SU-DHL-6 (cell line): ENCODE measurements around the gene STRA6.

Experiments used
- H2AFZ ChIP-seq: fragments of 200-600 bp; sonication (generic); 2 replicates; pipeline ENCODE4 v1.6.1; 2014; ENCODE audit warnings: low read depth, mild to moderate bottlenecking, moderate library complexity, mixed read lengths, antibody characterized with exemption, low read length; ENCODE audit not compliant: severe bottlenecking
- H3F3A ChIP-seq: fragments of 200-600 bp; shearing (Covaris generic); 2 replicates; pipeline ENCODE4 v1.6.0; 2016; ENCODE audit warnings: antibody characterized with exemption, mild to moderate bottlenecking; ENCODE audit not compliant: insufficient read depth
- H3K27ac ChIP-seq: fragments of 200-600 bp; sonication (generic); 2 replicates; pipeline ENCODE4 v1.5.1; 2016; ENCODE audit warnings: low read depth, mild to moderate bottlenecking, low read length, moderate library complexity, mixed read lengths
- H3K27me3 ChIP-seq: fragments of 200-600 bp; sonication (generic), shearing (Covaris generic); 2 replicates; pipeline ENCODE4 v1.6.0; 2014; ENCODE audit warnings: mild to moderate bottlenecking, low read length
- H3K36me3 ChIP-seq: fragments of 200-600 bp; sonication (generic); 2 replicates; pipeline ENCODE4 v1.6.1; 2014; ENCODE audit warnings: mild to moderate bottlenecking, low read length, mixed read lengths
- H3K4me2 ChIP-seq: fragments of 300-600, 200-600 bp; shearing (Covaris generic), sonication (generic); 2 replicates; pipeline ENCODE4 v1.6.0; 2014; ENCODE audit warnings: low read length, low read depth, mild to moderate bottlenecking; ENCODE audit not compliant: poor library complexity, severe bottlenecking
- H3K4me3 ChIP-seq: fragments of 200-600 bp; sonication (generic); 2 replicates; pipeline ENCODE4 v1.5.1; 2014; ENCODE audit warnings: antibody characterized with exemption, low read length, mild to moderate bottlenecking, mixed read lengths; ENCODE audit not compliant: insufficient read depth, poor library complexity, severe bottlenecking
- H3K79me2 ChIP-seq: fragments of 200-600 bp; sonication (generic); 2 replicates; pipeline ENCODE4 v1.6.1; 2014; ENCODE audit warnings: mild to moderate bottlenecking, low read length, moderate library complexity; ENCODE audit not compliant: insufficient read depth
- H3K9ac ChIP-seq: fragments of 200-600 bp; sonication (generic); 2 replicates; pipeline ENCODE4 v1.7.0; 2014; ENCODE audit warnings: mild to moderate bottlenecking, low read length
- H3K9me2 ChIP-seq: fragments of 200-600 bp; sonication (generic); replicated peaks from 2 replicates; pipeline ENCODE4 v1.6.1; 2014; ENCODE audit warnings: low read length; ENCODE audit not compliant: insufficient read depth
- H3K9me3 ChIP-seq: fragments of 200-600 bp; sonication (generic); 2 replicates; pipeline ENCODE4 v1.6.1; 2014; ENCODE audit warnings: low read length, mixed read lengths; ENCODE audit not compliant: insufficient read depth
- H4K20me1 ChIP-seq: fragments of 200-600 bp; sonication (generic); 2 replicates; pipeline ENCODE4 v1.6.1; 2014; ENCODE audit warnings: low read depth, mild to moderate bottlenecking, antibody characterized with exemption, low read length, moderate library complexity, mixed read lengths
- EZH2phosphoT487 ChIP-seq: fragments of 200-600 bp; sonication (generic), shearing (Covaris generic); conservative IDR thresholded peaks from 2 replicates; pipeline ENCODE4 v1.6.1; 2018; ENCODE audit warnings: mild to moderate bottlenecking, antibody characterized with exemption, low read length, moderate library complexity, mixed read lengths
- TF ChIP-seq, protein P1 (sequence below): fragments of 200-600 bp; sonication (generic); IDR thresholded peaks from one replicate; pipeline ENCODE4 v1.5.1; 2017; ENCODE audit warnings: antibody characterized with exemption, mild to moderate bottlenecking, low read length, moderate library complexity; ENCODE audit not compliant: insufficient read depth, poor library complexity, severe bottlenecking

Gene STRA6

GRCh38 chr15:74206801-74207281, 4.3 kb upstream of the STRA6 start:
- TF ChIP-seq EZH2phosphoT487: no peak
- TF ChIP-seq, protein P1, sequence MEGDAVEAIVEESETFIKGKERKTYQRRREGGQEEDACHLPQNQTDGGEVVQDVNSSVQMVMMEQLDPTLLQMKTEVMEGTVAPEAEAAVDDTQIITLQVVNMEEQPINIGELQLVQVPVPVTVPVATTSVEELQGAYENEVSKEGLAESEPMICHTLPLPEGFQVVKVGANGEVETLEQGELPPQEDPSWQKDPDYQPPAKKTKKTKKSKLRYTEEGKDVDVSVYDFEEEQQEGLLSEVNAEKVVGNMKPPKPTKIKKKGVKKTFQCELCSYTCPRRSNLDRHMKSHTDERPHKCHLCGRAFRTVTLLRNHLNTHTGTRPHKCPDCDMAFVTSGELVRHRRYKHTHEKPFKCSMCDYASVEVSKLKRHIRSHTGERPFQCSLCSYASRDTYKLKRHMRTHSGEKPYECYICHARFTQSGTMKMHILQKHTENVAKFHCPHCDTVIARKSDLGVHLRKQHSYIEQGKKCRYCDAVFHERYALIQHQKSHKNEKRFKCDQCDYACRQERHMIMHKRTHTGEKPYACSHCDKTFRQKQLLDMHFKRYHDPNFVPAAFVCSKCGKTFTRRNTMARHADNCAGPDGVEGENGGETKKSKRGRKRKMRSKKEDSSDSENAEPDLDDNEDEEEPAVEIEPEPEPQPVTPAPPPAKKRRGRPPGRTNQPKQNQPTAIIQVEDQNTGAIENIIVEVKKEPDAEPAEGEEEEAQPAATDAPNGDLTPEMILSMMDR: no peak
- H3K79me2 ChIP-seq: no peaks in the 10 kb centered on the region
- no peaks in the 10 kb centered on the region; the same call in 1 of the 2 replicates for H3K27me3 ChIP-seq
- no peak overlapping the region for H3K27ac ChIP-seq
- H3K36me3 ChIP-seq: no peaks in the 10 kb centered on the region
- no peak overlapping the region for H3K4me3 ChIP-seq
- H3K9me2 ChIP-seq: no peaks in the 10 kb centered on the region
- no peaks in the 10 kb centered on the region for H3F3A ChIP-seq
- no peak overlapping the region for H3K4me2 ChIP-seq
- no peak overlapping the region for H2AFZ ChIP-seq
- H3K9ac ChIP-seq: no peak overlapping the region
- no peaks in the 10 kb centered on the region for H3K9me3 ChIP-seq
- no peaks in the 10 kb centered on the region for H4K20me1 ChIP-seq

- H3K9me3 ChIP-seq: no peaks in the 10 kb centered on the region
- no peak overlapping the region for H3K27ac ChIP-seq
- H2AFZ ChIP-seq: no peak overlapping the region
- H3K9me2 ChIP-seq: no peaks in the 10 kb centered on the region
- no peaks in the 10 kb centered on the region for H3K36me3 ChIP-seq
- no peak overlapping the region for H3K4me3 ChIP-seq
- H3K27me3 ChIP-seq: no peaks in the 10 kb centered on the region; the same call in 1 of the 2 replicates
- H3K4me2 ChIP-seq: no peak overlapping the region
- no peaks in the 10 kb centered on the region for H3F3A ChIP-seq
- H3K79me2 ChIP-seq: no peaks in the 10 kb centered on the region
- H3K9ac ChIP-seq: no peak overlapping the region
- TF ChIP-seq, protein P1: no peak
- TF ChIP-seq EZH2phosphoT487: no peak
- no peaks in the 10 kb centered on the region for H4K20me1 ChIP-seq
These were observed 3.0 kb upstream of the STRA6 start for GRCh38 chr15:74205582-74205947.

DNA sequence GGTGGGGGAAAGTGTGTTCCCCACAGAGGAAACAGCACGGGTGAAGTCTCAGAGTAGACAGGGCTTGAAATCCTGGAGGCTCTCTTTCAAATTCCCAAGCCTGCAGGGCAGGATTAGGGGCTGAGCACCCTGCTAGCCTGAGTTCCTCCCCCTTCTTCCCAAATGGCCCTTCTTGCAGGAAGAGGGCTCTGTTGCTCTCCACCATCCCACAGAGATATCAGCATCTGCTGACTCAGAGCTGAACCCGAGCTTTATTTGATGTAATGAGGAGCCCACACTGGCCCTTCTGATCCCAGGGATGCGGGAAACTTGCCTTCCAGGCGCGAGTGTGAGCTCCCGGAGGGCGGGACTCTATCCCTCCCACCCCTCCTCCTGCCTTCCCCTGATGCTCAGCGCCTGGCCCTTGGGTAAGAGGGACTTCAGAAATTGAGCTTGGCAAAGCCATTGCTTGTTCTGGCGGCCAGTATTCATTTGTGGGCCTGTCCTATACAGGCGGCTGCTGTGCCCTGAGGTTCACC, 1.4 kb upstream of the STRA6 start:
- Histone ChIP-seq H3K27ac (no peak overlapping the region), H4K20me1 (no peaks in the 10 kb centered on the region), H3K9me3 (no peaks in the 10 kb centered on the region), H3F3A (no peaks in the 10 kb centered on the region), H3K9ac (no peak overlapping the region), H3K36me3 (no peaks in the 10 kb centered on the region), H3K4me2 (no peak overlapping the region), H2AFZ (no peak overlapping the region), H3K9me2 (no peaks in the 10 kb centered on the region), H3K27me3 (no peaks in the 10 kb centered on the region; the same call in 1 of the 2 replicates), H3K4me3 (no peak overlapping the region), H3K79me2 (no peaks in the 10 kb centered on the region)
- TF ChIP-seq EZH2phosphoT487: no peak
- TF ChIP-seq, protein P1: no peak
